ENCODE results near the gene INTS6L.
"Not testable (repeated sequence)": the region's sequence is repeated elsewhere in the genome, so short reads cannot be mapped to it uniquely, and the experiment has no call there.

Gene INTS6L

DNA sequence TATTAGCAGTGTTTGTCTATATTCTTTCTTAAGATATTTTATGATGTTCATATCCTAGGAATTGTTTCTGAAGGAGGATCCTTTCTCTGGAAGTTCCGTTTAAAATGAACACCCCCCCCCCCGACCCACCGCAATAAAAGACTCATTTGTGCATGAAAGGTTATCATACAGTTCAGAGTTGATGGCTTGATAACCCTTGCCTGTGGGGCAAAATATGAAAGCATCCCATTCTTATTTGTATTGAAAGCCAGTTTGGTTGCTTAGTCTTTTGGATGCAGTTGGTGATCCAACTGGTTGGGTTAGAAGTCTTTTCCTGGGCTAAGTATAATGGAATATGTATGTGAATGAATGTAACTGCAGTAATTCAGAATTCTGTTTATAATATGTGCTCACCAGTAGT is 8.3 kb downstream of the INTS6L start:
- no peak for DNase-seq

DNA sequence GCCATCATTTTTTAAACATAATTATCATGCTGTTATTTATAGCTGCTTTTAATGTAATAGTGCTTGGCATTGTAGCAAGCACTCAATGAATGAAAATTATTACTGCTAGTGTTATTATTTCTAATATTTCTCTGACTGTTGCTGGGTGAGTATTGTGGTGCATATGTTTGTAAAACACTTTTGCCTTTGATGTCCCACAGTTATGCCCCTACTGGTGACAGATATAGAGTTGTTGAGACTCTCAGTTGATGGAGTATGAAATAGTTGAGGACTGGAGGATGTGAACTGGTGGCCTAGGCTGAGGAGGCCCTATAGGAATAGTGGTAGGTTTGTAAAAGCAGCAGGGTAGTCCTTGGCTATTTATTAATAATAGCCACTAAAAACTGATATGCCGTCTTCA is 9.6 kb downstream of the INTS6L start:
- DNase-seq = no peak

DNA sequence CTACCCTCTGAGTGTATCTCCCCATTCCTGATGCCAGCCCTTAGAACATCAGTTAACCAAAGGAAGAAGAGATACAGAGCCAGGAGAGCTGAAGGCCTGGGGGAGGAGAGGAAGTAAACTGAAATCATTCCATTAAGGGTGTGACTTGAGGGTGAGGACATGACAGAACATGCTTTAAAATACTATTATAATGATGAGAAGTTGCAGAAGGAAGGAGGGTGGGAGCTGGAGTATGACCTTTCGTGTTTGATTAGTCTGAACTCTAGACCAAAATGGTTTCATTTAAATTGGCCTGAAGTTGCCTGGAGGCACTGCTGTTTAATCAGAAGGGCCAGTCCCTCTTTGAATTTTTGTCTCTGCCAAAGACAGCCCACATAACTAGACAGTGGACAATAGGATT is 11.4 kb downstream of the INTS6L start:
- no peak for DNase-seq

DNA sequence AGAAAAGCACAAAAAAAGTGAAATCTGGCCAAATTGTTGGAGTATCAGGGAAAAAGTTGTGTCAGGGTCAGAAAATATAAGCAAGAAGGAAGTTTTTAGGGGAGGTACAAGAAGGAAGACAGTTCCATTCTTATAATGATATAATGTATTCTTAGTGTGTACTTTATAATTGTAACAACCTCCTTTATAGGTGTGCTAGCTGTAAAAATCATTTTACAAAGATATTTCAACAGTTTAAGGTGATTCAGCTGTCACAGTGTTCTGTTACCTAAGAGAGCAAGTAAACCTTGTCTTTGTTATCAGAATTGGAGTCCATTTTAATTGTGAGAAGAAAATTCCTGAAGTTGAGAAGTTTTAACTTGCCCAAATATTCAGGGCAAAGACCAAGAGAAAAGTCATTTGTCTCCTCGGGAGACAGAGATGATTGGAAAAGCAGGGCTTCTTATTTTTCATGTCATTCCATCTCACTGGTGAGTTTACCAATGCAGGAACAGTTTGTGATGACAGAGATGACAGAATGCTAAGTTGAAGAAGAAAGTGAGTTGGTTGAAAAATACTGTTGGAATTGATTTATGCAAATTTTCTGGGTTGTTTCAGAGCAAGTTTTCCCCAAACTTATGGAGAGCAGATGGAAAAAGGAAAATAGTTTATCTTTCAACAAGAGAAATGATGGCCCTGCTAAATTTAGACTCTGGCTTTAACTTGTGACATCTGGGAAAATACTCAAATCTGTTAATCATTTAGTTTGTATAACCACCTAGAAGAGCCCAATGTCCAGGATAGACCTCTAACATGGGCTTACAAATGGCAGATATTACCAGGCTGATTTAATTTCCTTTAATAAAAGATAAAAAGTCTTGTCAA is 14.8 kb downstream of the INTS6L start:
- DNase-seq = no peak

DNA sequence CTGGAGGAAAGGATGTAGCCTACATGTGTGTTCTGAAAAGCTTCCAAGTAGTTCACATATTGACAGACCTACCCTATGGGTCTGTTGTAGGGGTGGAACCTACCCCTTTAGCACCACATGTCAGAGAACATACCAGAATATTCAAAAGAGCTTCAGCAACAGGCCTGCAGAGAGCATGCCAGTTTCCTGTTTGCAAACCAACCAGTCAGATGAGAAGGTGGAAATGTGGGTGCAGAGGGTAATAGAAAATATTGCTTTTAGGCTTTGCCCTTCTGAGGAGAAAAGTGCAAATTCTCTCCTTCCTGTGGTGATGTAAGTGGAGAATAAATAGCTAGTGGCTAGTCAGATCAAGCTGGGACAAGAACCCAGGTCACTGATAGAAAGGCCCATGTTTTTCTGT is 16.4 kb downstream of the INTS6L start:
- DNase-seq = no peak

DNA sequence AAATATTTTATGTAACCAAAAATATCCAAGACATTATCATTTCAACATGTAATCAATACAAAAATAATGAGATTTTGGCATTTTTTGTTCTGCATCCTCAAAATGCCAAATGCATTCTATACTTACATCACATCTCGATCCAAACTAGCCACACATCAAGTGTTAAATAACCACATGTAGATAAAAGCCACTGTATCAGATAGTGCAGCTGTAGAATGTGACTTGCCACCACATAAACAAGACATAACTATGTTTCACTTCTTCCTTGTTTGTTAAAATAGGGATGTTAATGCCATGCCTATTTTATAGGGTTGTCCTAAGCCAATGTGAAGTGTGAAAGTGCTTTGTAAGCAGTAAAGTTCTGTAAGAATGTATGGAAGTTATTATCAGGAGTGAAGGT is 20.9 kb downstream of the INTS6L start:
- no peak for DNase-seq

DNA sequence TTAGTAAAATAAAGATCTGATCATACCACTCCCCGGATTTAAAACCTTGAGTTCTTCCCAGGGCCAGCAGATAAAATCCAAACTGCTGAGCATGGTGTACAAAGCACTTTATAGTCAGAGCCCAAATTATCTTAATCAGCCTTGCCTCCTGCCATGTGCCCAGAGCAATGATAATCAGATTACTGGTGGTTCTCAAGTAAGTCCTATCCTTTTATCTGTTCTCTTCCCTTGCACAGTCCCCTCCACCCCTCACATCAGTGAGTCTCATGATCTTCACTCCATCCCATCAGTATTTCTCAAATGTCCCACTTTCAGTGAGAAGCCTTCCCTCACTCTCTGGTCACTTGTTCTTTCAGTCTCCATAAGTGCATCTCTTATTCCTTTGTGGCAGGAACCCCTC is 22.7 kb downstream of the INTS6L start:
- DNase-seq = no peak

DNA sequence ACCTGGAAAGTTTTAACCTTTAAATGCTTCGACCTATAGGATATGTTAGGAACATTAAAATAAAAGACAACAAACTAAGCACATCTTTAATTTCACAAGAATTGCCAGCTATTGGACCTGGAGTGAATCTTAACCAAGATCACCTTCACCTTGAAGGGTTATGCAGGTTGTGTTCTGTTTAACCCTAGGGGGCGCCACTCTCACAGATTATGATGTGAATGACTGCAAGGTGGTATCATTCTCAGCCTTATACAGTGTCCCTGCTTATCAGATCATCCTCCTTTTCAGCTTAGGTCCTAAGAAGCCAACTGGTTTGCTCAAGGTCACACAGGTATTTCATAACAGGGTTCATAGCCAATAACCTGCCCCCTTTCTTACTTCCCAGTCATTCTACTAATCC is 23.5 kb downstream of the INTS6L start:
- peak; percentile 36 for DNase-seq

DNA sequence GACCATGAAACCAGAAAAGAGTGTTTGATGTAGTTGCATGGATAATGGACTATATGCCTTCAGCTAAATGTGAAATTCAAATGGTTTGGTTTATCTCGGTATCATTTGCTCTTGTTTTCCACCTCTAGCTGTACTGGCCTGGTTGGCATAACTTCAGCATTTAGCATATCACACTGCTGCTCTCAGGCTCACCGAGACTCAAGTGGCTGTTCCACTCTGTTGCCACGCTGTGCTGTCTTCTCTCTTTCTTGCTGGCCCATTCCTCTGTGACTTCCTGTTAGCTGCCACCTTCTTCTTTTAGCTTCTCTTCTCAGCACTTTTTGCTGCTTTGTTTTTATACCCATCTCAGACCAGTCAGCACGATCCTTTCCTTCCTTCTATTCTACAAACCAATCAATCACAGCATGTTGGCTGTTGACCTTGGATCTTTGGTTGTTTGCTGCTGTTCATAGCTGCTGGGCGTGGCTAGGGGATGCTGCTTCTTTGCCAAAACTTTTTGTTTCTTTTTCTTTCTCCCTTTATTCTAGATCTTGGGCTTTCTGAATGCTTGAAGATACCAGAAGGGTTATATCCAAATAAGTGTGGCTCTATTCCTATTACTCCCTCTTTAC is 24.0 kb downstream of the INTS6L start:
- DNase-seq = no peak

DNA sequence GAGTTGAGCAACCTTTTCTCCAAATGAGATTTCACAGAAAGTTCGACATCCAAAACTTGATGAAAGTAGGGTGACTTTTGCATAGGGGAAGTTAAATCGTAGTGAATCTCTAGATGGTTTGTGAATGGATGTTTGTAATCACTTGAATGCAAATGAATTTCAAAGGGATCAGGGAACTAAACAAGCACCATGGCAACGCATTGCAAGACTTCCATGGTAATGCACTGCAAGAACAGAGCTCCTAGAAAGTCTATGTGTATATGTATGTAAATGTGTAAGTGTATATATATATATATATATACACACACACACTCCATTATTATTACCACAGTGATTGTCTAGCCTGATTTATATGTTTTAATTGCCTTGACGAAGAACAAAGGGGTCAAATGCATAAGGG is 27.3 kb downstream of the INTS6L start:
- DNase-seq = no peak

DNA sequence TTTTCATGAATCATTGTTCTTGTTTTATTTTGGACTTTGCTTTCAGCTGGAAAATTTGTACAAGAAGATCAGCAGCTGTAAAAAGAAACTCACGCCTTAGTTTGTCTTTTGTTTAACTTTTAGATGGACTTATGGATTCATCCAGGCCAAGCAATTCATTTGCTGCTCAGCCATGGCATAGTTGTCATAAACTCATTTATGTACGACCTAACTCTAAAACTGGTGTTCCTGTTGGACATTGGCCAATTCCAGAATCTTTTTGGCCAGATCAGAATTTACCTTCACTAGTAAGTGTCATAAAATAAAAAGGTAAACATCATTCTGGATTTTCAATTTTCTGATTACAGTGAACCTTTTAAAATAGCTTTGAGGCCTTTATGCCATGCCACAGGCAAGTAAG is 29.1 kb downstream of the INTS6L start:
- DNase-seq = no peak

DNA sequence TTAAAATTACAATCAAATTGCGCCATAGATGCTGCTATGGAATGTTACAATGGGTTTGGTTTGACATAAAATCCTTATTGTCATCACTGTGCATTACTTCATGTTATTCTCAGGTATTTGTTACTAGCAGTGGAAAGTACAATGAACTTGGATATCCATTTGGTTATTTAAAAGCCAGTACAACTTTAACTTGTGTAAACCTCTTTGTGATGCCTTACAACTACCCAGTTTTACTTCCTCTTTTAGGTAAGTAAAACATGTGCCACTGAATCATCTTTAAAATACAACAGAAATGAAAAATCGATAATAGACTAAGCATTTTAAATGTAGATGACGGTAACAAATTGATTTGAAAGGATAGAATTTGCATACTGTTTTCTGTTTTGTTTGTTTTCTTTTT is 35.6 kb downstream of the INTS6L start:
- no peak for DNase-seq

DNA sequence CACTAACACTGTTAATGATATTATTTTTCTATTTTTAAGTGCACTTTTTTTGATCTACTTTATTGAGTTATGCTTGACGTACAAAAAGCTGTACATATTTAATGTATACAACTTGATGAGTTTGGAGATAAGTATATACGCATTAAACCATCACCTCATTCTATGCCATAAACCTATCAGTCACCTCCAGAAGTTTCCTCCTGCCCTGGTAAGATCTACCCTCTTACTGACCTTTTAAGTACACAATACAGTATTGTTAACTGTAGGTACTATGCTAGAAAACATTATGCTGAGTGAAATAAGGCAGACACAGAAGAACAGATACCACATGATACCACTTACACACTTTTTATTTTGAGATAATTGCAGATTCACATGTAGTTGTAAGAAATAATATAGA is 36.9 kb downstream of the INTS6L start:
- DNase-seq = no peak

DNA sequence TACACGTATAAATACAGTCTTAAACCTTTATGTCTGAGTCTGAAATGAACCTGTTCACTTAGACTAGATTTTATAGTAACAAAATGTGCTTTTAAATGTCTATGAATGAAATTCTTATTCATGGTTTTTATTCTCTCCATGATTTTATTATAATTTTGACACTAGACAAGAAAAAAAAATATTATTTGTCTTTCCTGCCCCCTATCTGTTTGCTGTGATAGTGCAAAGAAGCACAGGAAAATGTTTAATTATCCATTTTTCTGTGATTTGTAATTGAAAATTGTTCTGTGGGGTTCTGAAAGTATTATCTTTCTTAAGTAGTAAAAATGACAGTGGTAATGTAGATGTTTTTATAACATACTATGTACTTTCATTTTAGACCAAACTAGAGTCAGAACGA is 52.0 kb downstream of the INTS6L start:
- DNase-seq = no peak

DNA sequence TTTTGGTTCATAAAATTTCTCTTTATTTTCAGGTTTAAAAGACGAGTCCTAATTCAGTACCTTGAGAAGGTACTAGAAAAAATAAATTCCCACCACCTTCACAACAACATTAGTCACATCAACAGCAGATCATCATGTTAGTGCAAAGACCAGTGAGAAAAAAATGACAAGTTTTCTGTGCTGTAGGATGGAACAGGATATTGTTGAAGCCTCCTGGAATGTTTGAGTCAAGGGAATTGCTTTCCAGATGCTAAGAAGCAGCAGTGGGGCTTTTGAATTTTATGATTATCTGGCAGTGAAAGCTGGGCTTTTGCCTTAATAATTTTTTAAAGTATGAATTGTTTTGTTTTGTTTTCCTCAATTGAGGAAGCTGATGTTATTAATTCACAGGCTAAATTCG is 61.0 kb downstream of the INTS6L start:
- no peak for DNase-seq

DNA sequence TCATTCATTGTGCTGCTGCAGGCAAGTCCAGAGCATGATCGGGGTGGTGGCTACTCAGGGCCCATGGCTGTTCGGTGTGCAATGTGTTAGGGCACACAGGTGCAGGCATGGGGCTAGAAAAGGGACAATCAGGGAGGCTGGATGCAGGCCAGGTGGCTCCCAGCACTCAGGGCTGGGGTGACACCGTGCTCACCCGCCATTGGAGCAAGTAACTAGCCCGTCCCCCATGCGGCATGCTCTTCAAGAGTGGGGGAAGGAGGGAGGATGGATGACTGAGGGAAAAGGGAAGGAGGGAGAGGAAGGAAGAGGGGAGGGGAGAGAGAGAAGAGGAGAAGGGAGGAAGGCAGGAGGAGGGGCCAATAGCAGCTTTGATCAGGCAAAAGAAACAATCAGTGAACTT is 64.7 kb downstream of the INTS6L start:
- no peak for DNase-seq

DNA sequence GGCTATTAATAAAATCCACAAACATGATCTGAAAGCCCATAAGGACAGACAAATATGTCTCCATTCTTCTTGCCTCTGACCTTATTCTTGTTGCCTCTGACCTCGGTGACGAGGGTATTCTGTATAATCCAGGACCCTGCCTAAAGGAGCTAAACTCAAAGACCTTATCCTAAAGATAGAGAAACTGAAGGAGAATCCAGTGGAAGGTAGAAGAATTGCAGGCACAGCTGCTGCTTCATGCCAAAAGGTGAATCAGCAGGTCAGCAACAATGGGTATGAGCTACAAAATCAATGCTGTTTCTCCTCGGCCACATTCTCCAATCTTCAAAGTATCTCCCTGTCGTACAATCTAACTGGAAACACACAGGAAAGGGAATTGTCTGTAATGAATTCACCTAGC is 71.4 kb downstream of the INTS6L start:
- DNase-seq = no peak

DNA sequence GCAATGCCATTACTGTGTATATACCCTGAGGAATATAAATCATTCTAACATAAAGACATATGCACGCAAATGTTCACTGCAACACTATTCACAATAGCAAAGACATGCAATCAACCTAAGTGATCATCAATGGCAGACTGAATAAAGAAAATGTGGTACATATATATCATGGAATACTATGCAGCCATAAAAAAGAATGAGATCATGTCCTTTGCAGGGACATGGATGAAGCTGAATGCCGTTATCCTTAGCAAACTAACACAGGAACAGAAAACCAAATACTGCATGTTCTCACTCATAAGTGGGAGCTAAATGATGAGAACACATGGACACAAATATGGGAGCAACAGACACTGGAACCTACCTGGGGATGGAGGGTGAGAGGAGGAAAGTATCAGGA is 73.6 kb downstream of the INTS6L start:
- DNase-seq = not testable (repeated sequence)

DNA sequence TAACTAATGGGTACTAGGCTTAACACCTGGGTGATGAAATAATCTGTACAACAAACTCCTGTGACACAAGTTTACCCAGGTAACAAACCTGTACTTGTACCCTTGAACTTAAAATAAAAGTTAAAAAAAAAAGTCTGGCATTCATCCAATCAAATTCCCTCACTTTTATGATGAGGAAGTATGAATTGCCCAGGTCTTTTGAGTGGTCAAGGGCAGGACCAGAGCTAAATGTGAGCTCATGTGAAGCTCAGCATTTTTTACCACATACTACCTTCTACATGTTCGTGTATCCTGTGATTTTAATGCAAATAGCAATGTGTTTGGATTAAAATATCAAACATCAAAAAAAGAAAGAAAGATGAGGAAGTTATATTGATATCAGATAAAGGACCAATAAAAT is 74.0 kb downstream of the INTS6L start:
- not testable (repeated sequence) for DNase-seq

DNA sequence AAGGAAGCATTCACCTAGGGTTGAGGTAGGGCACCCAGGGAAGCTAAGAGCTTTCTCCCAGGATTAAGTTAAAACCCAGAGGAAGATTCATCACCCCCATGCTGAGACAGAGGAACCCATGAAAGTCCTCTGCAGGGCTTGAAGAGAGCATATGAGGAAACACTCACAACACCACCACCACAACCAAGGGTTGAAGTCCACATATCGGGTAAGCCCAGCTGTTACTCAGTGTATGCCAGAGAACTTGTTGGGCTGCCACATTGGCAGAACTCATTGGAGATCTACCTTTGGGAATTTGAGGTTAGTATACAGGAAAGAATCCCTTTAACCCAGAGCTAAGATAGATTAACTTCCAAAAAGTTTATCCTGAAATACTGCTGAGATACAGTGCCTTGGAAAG is 75.1 kb downstream of the INTS6L start:
- no peak for DNase-seq

DNA sequence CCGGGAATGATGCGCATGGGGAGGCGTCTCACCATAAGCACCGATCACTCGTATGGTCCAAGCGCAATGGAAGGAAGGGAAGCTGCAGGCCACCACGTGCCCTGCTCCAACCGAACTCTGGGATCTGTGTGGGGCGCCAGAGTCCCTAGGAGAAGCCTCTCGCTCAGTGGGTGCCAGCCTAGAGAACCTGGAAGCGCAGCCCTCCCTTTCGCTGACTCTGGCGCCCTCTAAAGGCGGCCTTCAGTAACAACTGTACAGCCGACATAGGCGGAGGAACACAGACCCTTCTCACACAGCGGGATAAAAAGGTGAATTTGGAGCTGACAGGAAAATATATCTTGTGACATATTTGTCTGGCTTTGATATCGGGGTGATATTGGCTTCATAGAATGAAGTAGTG is 76.0 kb downstream of the INTS6L start:
- DNase-seq = no peak

DNA sequence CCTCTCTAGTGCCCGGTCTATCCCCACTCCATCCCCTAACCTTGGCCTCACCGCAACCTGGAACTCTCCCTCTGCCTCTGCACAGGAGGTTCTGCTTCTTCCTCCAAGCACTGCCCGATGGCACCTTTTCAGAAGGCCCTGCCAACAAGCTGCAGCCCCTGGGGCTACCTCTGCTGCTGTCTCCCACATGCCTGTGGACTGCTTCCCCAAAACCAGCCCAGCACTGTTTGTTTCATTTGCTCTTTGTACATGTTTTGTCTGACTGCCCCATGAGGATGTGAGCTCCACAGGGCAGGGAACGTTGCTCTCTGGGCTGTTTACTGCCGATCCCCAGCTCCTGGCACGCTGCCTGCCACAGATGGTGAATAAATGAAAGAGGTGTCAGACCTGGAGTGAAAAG is 85.4 kb downstream of the INTS6L start:
- DNase-seq = no peak

DNA sequence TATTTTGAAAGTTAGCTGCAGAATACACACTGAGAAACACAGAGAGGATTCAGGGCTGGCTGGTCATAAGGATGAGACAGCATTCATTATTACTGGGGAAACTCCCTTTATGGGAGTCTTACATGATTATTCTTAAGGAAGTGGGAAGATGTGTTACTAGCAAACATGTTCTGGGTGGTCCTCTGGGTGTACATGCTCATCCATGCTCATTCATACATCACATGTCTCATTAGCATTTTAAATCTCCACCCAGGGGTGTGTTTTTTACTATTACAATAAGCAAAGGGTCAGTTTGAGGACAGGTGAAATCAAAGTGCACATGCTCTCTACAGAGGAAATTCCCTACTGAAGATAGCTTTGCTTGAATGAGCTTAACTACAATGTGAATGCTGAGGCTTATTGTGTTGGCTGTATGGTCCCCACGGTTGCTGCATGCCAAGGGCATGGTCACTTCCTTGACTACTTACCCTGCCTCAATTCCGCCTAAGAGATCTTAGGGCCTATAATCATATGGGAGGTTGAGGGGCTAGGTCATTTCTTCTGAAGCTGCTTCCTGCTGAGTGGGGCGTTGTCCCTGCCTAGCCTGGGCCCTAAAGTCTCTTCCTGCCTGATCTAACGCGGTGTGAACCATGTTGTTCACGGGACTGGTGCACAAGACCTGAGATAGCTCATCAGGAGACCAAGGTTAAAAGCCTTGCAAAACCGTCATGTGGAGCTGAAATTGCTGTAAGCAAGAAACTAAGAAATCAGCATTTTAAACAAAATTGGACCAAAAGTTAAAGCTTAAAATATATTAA is 104.1 kb downstream of the INTS6L start:
- not testable (repeated sequence) for DNase-seq

DNA sequence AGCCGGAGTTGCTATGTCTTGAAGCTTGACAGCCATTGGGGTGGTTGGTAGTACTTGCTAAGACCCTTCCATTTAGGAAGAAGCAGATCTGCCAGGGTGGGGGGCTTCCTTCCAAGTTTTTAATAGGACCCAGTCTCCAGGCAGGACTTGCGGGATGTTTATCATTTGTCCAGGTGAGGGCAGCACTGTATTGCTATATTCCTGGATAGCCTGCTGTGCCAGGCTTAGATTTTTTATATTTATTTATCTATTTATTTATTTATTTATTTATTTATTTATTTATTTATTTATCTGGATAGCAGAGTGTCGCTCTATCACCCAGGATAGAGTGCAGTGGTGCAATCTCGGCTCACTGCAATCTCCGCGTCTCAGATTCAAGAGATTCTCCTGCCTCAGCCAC is 105.5 kb downstream of the INTS6L start:
- DNase-seq = no peak

All from CD4-positive, alpha-beta T cell treated with Interleukin-15 for 1 hour (primary cell).